T-helper 1 cell (primary cell): ENCODE results near the gene KLK2.
A peak's percentile ranks its signal among the peaks of the same experiment; 100 is the strongest.

ENCODE experiments used
- DNase-seq, 5 donors: peaks; one replicate each; pipeline ENCODE4 v3.0.0-alpha.2; 2012 to 2020

KLK2 gene

GRCh38 chr19:50851620-50852019 lies 21.6 kb upstream of the KLK2 start:
- DNase-seq: no peak

- DNase-seq: no peak
These were observed 18.4 kb upstream of the KLK2 start, which contains the start of gene KLK3 for GRCh38 chr19:50854636-50855410. Gene KLK3, plus strand, starts transcription at chr19:50854915. Its CDS starts 41 bp downstream, at chr19:50854956.

GRCh38 chr19:50857366-50857765 lies 15.9 kb upstream of the KLK2 start:
- no peak for DNase-seq

GRCh38 chr19:50858886-50859285 lies 14.4 kb upstream of the KLK2 start:
- no peak for DNase-seq

- no peak for DNase-seq
These were observed 13.4 kb upstream of the KLK2 start for GRCh38 chr19:50859849-50860248.

- DNase-seq: no peak
These were observed 12.2 kb upstream of the KLK2 start for GRCh38 chr19:50861010-50861409.

- no peak for DNase-seq
These were observed 11.5 kb upstream of the KLK2 start for GRCh38 chr19:50861496-50862286.

- no peak for DNase-seq
These were observed 3.8 kb upstream of the KLK2 start for GRCh38 chr19:50869479-50869878.

GRCh38 chr19:50870417-50871089 lies 2.7 kb upstream of the KLK2 start:
- DNase-seq: peak in 1 of 5 donors; percentile 14

- DNase-seq: no peak
These were observed 972 bp downstream of the KLK2 start for GRCh38 chr19:50874211-50874610.

GRCh38 chr19:50875795-50876422 lies 2.7 kb downstream of the KLK2 start:
- DNase-seq: no peak

GRCh38 chr19:50876456-50876855 lies 3.2 kb downstream of the KLK2 start:
- DNase-seq: no peak

- DNase-seq: no peak
These were observed 4.1 kb downstream of the KLK2 start for GRCh38 chr19:50877338-50877737.

GRCh38 chr19:50878851-50879250 lies 5.6 kb downstream of the KLK2 start:
- no peak for DNase-seq

- DNase-seq: no peak
These were observed 7.0 kb downstream of the KLK2 start for GRCh38 chr19:50880241-50880640.

GRCh38 chr19:50882188-50882587 lies 8.9 kb downstream of the KLK2 start:
- no peak for DNase-seq

- no peak for DNase-seq
These were observed 16.4 kb downstream of the KLK2 start for GRCh38 chr19:50889638-50890037.

- DNase-seq: no peak
These were observed 17.4 kb downstream of the KLK2 start for GRCh38 chr19:50890422-50891252.

- no peak for DNase-seq
These were observed 18.0 kb downstream of the KLK2 start for GRCh38 chr19:50891253-50891625.

GRCh38 chr19:50893047-50893736 lies 20.0 kb downstream of the KLK2 start:
- no peak for DNase-seq
